HepG2 (cell line): Measurements from ENCODE around the gene PHRF1. TPM values are rescaled to one million over a fixed set of nuclear protein-coding genes. Genes with fewer than 3 reads are reported as not detected.

Experiments used
- ATAC-seq: fragments of 200-7000 bp; cut with Tn5 transposase; 3 replicates; pipeline ENCODE4 v1.9.1; 2020; ENCODE audit warnings: mild to moderate bottlenecking, moderate library complexity
- BruUV-seq: library from RNA; stranded (reverse); fragments of 400-500 nt; replicated peaks from 2 replicates; lab custom pipeline; 2021; lab: Mats Ljungman, UMichigan
- CTCF ChIA-PET: fragments of 300-600 bp; formaldehyde crosslinking; extraction: SDS; loops from one replicate; lab custom pipeline; 2021; ENCODE audit warnings: low total read pairs, inconsistent platforms, low intra/inter-chr PET ratio; lab: Yijun Ruan, JAX
- POLR2A ChIA-PET: fragments of 350-600 bp; sonication (Branson Sonifier 250); formaldehyde crosslinking; loops from one replicate; lab custom pipeline; 2020; ENCODE audit warnings: antibody characterized with exemption, inconsistent platforms; lab: Yijun Ruan, JAX
- DNase-seq: peaks from one replicate; pipeline ENCODE4 v3.0.0-alpha.2; 2015; ENCODE audit warnings: low spot score
- FAIRE-seq: peaks from 3 replicates; lab custom pipeline; 2011; peaks lifted over from hg19 to GRCh38; lab: Jason Lieb, UNC
- H2AFZ ChIP-seq: one replicate; pipeline ENCODE4 v1.6.1; 2011; ENCODE audit warnings: low read length, inconsistent platforms
- H3K27ac ChIP-seq: fragments of 300-600 bp; 3 replicates; pipeline ENCODE4 v1.8.0; 2011; ENCODE audit warnings: mixed run types, mild to moderate bottlenecking, mixed read lengths, low read length, inconsistent platforms; ENCODE audit not compliant: insufficient read depth; ENCODE audit errors: extremely low read length
- H3K27me3 ChIP-seq, 2 experiments: fragments of 200-600 bp in 1 of 2; 2 replicates in 1 of 2; 3 replicates in 1 of 2; pipeline versions ENCODE4 v1.6.0 to v1.8.0; 2011; ENCODE audit warnings: low read length in 2 of 2, mild to moderate bottlenecking in 2 of 2, moderate library complexity in 2 of 2, inconsistent platforms in 1 of 2; ENCODE audit not compliant: insufficient read depth in 2 of 2, control insufficient read depth in 1 of 2
- H3K36me3 ChIP-seq, 2 experiments: fragments of 200-600 bp in 1 of 2; replicated peaks in 1 of 2; 2 replicates in 1 of 2; 3 replicates in 1 of 2; pipeline versions ENCODE4 v1.5.1 to v1.8.0; 2011; ENCODE audit warnings: low read length in 2 of 2, inconsistent platforms in 1 of 2; ENCODE audit not compliant: insufficient read depth in 2 of 2, control insufficient read depth in 1 of 2
- H3K4me1 ChIP-seq: 2 replicates; pipeline ENCODE4 v1.5.1; 2012; ENCODE audit warnings: low read length, inconsistent platforms; ENCODE audit not compliant: insufficient read depth
- H3K4me2 ChIP-seq: 2 replicates; pipeline ENCODE4 v1.6.0; 2011; ENCODE audit warnings: low read depth, low read length, inconsistent platforms
- H3K4me3 ChIP-seq, 3 experiments: fragments of 200-600 bp in 1 of 3; sonication (generic), shearing (Covaris generic) in 1 of 3; replicated peaks in 1 of 3; 2 replicates each; pipeline ENCODE4 v1.5.1; 2011 to 2016; ENCODE audit warnings: low read length in 3 of 3, inconsistent platforms in 2 of 3, low read depth in 2 of 3, mild to moderate bottlenecking in 2 of 3, control low read depth in 1 of 3, mixed read lengths in 1 of 3; ENCODE audit not compliant: insufficient read depth in 1 of 3
- H3K79me2 ChIP-seq: one replicate; pipeline ENCODE4 v1.6.1; 2011; ENCODE audit warnings: low read length, inconsistent platforms; ENCODE audit not compliant: insufficient read depth
- H3K9ac ChIP-seq: 2 replicates; pipeline ENCODE4 v1.6.0; 2011; ENCODE audit warnings: mild to moderate bottlenecking, low read depth, low read length, inconsistent platforms; ENCODE audit not compliant: insufficient read depth
- H3K9me3 ChIP-seq: 2 replicates; pipeline ENCODE4 v1.5.1; 2012; ENCODE audit warnings: mild to moderate bottlenecking, low read length
- H4K20me1 ChIP-seq: 2 replicates; pipeline ENCODE4 v1.6.0; 2011; ENCODE audit warnings: inconsistent platforms, mild to moderate bottlenecking, low read length, moderate library complexity; ENCODE audit not compliant: insufficient read depth
- AGO2 ChIP-seq: fragments of 200-400 bp; formaldehyde crosslinking; optimal IDR thresholded peaks from 2 replicates; pipeline ENCODE3; 2017; ENCODE audit warnings: mild to moderate bottlenecking, low read depth, low read length, moderate library complexity
- AKAP8 ChIP-seq: sonication (generic); formaldehyde crosslinking; IDR thresholded peaks from 2 replicates; pipeline ENCODE4 v1.5.1; 2020; ENCODE audit warnings: mild to moderate bottlenecking, missing genetic modification reagents
- HNF4A ChIP-seq: sonication (generic); formaldehyde crosslinking; IDR thresholded peaks from 2 replicates; pipeline ENCODE4 v1.4.0; 2020; ENCODE audit warnings: missing genetic modification reagents
- ISX ChIP-seq: sonication (generic); formaldehyde crosslinking; conservative IDR thresholded peaks from 2 replicates; pipeline ENCODE4 v1.5.0; 2020; ENCODE audit warnings: missing genetic modification reagents
- TEAD3 ChIP-seq: optimal IDR thresholded peaks from 2 replicates; pipeline ENCODE3; 2016; ENCODE audit warnings: borderline replicate concordance
- ZNF766 ChIP-seq: sonication (generic); formaldehyde crosslinking; IDR thresholded peaks from 2 replicates; pipeline ENCODE4 v1.5.0; 2020; ENCODE audit warnings: missing genetic modification reagents, borderline replicate concordance
- WGBS: methylation state at CpG from one replicate; pipeline ENCODE4 v1.1.6; 2017; ENCODE audit warnings: low lambda C conversion rate; 5-methylcytosine and 5-hydroxymethylcytosine counted together
- in situ Hi-C: cut with HindIII; loops from 2 replicates; pipeline ENCODE4 v1.10.0; 2017; ENCODE audit warnings: low pct_unique_long_range_greater_than_20kb; ENCODE audit not compliant: extremely low pct_ligation_motif_present
- intact Hi-C: fragments of 100-400 bp; cut with micrococcal nuclease; formaldehyde crosslinking; loops from one replicate; pipeline ENCODE4 v1.10.0; 2022; ENCODE audit not compliant: unreplicated experiment
- polyA plus RNA-seq, 8 experiments: library from polyadenylated mRNA; depleted of rRNA in 3 of 8; stranded (reverse) in 7 of 8; unstranded in 1 of 8; fragments of >200 nt; fragmentation: Illumina TruSeq in 4 of 8; extraction: Trizol in 4 of 8; gene quantifications; 2 replicates each; pipeline versions ENCODE4 v1.2.1 to v1.2.3, GENCODE V29; 2011 to 2016; ENCODE audit warnings: low read depth in 4 of 8, missing spikeins in 1 of 8, mixed read lengths in 1 of 8; ENCODE audit not compliant: insufficient read depth in 1 of 8
- total RNA-seq, 5 experiments: library from RNA; depleted of rRNA; stranded (reverse); fragments of >200 nt; fragmentation: Illumina TruSeq; extraction: Trizol; gene quantifications; 2 replicates each; pipeline ENCODE4 v1.2.3, GENCODE V29; 2016; ENCODE audit warnings: low read depth in 1 of 5
- TF ChIP-seq, protein P1 (sequence below): sonication (generic); formaldehyde crosslinking; IDR thresholded peaks from 2 replicates; pipeline ENCODE4 v1.4.0; 2020; ENCODE audit warnings: missing genetic modification reagents

Gene PHRF1
- total and polyA plus RNA-seq, 2 of the 13 experiments (the other 11 are each of a cell fraction or from before 2014, with no cell fraction given), result 8.2 to 16.7 TPM

DNA sequence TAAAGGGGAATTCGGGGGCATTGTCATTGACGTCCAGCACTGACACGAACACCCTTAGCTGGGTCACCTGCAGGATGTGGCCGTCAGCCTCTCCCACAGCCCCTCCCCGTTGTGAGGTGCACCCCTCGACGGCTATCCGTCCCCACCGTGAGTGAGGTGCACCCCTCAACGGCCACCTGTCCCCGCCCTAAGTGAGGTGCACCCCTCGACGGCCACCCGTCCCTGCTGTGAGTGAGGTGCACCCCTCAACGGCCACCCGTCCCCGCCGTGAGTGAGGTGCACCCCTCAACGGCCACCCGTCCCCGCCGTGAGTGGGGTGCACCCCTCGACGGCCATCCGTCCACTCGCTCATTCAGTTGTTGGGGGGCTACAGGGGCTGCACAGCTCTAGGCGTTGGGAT lies 45.6 kb downstream of the PHRF1 start:
- Histone ChIP-seq H3K79me2 (no peaks in the 10 kb centered on the region), H2AFZ (no peak overlapping the region), H3K9me3 (no peaks in the 10 kb centered on the region), H3K27me3 (no peaks in the 10 kb centered on the region), H3K4me2 (no peak overlapping the region), H3K36me3 (peaks cover 0 to 12% of the 10 kb centered on the region in 2 experiments; a peak in 2 of 5 replicates), H3K27ac (no peak overlapping the region), H3K4me3 (no peak overlapping the region), H3K9ac (no peak overlapping the region), H3K4me1 (peaks cover 31% of the 10 kb centered on the region), H4K20me1 (peaks cover 11% of the 10 kb centered on the region; the same call in 1 of the 2 replicates)
- CTCF ChIA-PET, result no interaction called here
- BruUV-seq, result no TSS peak
- no peak for ATAC-seq
- DNase-seq, result no peak
- WGBS, result 98% methylated on average over 25 of the region's 27 CpGs
- POLR2A ChIA-PET, result no interaction called here
- intact Hi-C loops (no loop called here), in situ Hi-C loops (loop anchor here (10.0 kb wide), 1 partner anchor 67 kb away; no protein-coding TSS in a partner anchor)
- no peak for TF ChIP-seq ISX (CRISPR knock-in tag)
- no peak for TF ChIP-seq TEAD3 (CRISPR knock-in tag)
- TF ChIP-seq, protein P1, sequence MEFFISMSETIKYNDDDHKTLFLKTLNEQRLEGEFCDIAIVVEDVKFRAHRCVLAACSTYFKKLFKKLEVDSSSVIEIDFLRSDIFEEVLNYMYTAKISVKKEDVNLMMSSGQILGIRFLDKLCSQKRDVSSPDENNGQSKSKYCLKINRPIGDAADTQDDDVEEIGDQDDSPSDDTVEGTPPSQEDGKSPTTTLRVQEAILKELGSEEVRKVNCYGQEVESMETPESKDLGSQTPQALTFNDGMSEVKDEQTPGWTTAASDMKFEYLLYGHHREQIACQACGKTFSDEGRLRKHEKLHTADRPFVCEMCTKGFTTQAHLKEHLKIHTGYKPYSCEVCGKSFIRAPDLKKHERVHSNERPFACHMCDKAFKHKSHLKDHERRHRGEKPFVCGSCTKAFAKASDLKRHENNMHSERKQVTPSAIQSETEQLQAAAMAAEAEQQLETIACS (CRISPR knock-in tag), result no peak
- TF ChIP-seq ZNF766, result no peak
- no peak for FAIRE-seq

DNA sequence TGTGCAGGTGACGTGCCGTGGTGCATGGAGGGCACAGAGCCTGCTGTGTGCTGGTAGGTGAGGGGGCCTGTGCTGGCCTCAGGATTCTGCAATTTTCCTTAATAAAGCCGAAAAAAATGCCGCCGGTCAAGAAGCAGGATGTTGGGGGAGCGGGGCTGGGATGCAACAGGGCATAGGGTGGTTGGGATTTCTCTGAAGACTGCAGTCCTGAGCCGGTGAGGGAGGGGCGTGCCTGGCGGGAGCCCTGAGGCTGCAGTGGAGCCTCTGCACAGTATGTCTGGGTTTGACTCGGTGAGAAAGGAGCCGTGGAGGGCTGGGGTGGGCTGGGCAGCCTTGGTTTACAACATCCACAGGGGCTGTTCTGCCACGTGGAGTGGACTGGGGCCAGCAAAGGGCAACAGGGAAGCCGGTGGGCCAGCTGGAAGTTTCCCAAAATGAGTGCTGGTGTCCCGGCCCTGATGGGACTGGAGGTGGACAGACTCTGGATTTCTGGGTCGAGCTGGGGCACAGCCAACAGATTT lies 47.1 kb downstream of the PHRF1 start:
- Histone ChIP-seq H2AFZ (no peak overlapping the region), H3K27ac (no peak overlapping the region), H4K20me1 (peaks cover 14% of the 10 kb centered on the region; the same call in 1 of the 2 replicates), H3K27me3 (no peaks in the 10 kb centered on the region), H3K4me2 (no peak overlapping the region), H3K4me1 (peaks cover 31% of the 10 kb centered on the region), H3K9ac (no peak overlapping the region), H3K79me2 (no peaks in the 10 kb centered on the region), H3K9me3 (no peaks in the 10 kb centered on the region), H3K36me3 (0 out of 5 replicates have a peak, but pooled peaks cover 0 to 4% of the 10 kb centered on the region in 2 experiments), H3K4me3 (no peak overlapping the region)
- intact Hi-C loops (no loop called here), in situ Hi-C loops (loop anchor here (10.0 kb wide), 1 partner anchor 69 kb away; no protein-coding TSS in a partner anchor)
- ChIA-PET POLR2A (interaction anchor here (0.9 kb wide), 1 partner anchor 10 kb away, joined by 3 read pairs; no protein-coding TSS in a partner anchor), CTCF (no interaction called here)
- TF ChIP-seq AGO2 (peak; percentile 50), AKAP8 (CRISPR knock-in tag) (peak; percentile 18; the same call in 1 of the 2 replicates), HNF4A (CRISPR knock-in tag) (no peak)
- no peak for DNase-seq
- no TSS peak for BruUV-seq
- 94% methylated on average over 14 of the region's 15 CpGs for WGBS
- no peak for FAIRE-seq
- no peak for ATAC-seq
